ENCODE data around the gene RASA3. TPM values are rescaled to one million over a fixed set of nuclear protein-coding genes. Genes with fewer than 3 reads are reported as not detected.

RASA3 gene
- total and polyA plus RNA-seq, 9 of the 15 experiments (the other 6 are each of a cell fraction or from before 2014, with no cell fraction given): 0.72 to 25.3 (median 14.4) TPM

GRCh38 chr13:114131583-114132418 is 622 bp downstream of the RASA3 start (continued):
- TF ChIP-seq REST (IDR thresholded peaks at IDR 0.05; ENCODE audit: borderline replicate concordance) (no peak), REST (CRISPR knock-in tag; IDR thresholded peaks at IDR 0.05; ENCODE audit: low read depth) (no peak), SMARCA4 (IDR thresholded peaks at IDR 0.05) (0 out of 2 replicates have a peak, but pooled peaks have one; percentile 19), TGIF2 (CRISPR knock-in tag; IDR thresholded peaks at IDR 0.05) (no peak), PHF8 (IDR thresholded peaks at IDR 0.05; ENCODE audit: borderline replicate concordance, low read length) (peak; percentile 22; the same call in 1 of the 2 replicates), HDGF (IDR thresholded peaks at IDR 0.05) (no peak), KLF6 (CRISPR knock-in tag; IDR thresholded peaks at IDR 0.05; ENCODE audit: borderline replicate concordance) (no peak), UBTF (IDR thresholded peaks at IDR 0.05; ENCODE audit: borderline replicate concordance in 1 of 2, low read depth in 2 of 2, low read length in 2 of 2) (peak in 1 of 2 experiments; percentile 15; a peak in 2 of 4 replicates), KAT7 (CRISPR knock-in tag; IDR thresholded peaks at IDR 0.05; ENCODE audit: borderline replicate concordance) (no peak), BCOR (IDR thresholded peaks at IDR 0.05) (peak; percentile 38; the same call in 1 of the 2 replicates), CXXC5 (CRISPR knock-in tag; IDR thresholded peaks at IDR 0.05) (no peak), HOMEZ (CRISPR knock-in tag; IDR thresholded peaks at IDR 0.05) (no peak), GTF2B (IDR thresholded peaks at IDR 0.05; ENCODE audit: extremely low read depth, insufficient read length) (no peak), NRF1 (conservative IDR thresholded peaks at IDR 0.05 in 1 of 2, IDR thresholded peaks at IDR 0.05 in 1 of 2) (peak; percentile 50 to 67), ZBTB17 (CRISPR knock-in tag; IDR thresholded peaks at IDR 0.05) (no peak)

Measured in K562 (cell line).